Activated naive CD8-positive, alpha-beta T cell treated with anti-CD3 and anti-CD28 coated beads, Interleukin-2, amount 10 ng/mL, durations not matched to agents 7 days and 5 days (primary cell): ENCODE data around the gene SLC39A10. TPM values are rescaled to one million over a fixed set of nuclear protein-coding genes. Genes with fewer than 3 reads are reported as not detected.
"Not testable (repeated sequence)": the region's sequence is repeated elsewhere in the genome, so short reads cannot be mapped to it uniquely, and the experiment has no call there.

Experiments used
- ATAC-seq: fragments of 150-1000 bp; cut with Tn5 transposase; one replicate; pipeline ENCODE4 v1.10.0; 2021; ENCODE audit warnings: low read depth, moderate library complexity
- POLR2A ChIA-PET: fragments of 350-600 bp; sonication (Branson Sonifier 250); formaldehyde crosslinking; loops from one replicate; lab custom pipeline; 2021; ENCODE audit warnings: antibody characterized with exemption; lab: Charles Lee
- DNase-seq: peaks from one replicate; pipeline ENCODE4 v3.0.0; 2021
- H3K27ac Mint-ChIP-seq: one replicate; pipeline ENCODE4 v1.8.0; 2022; ENCODE audit warnings: mild to moderate bottlenecking, mixed read lengths
- H3K27me3 Mint-ChIP-seq: one replicate; pipeline ENCODE4 v1.8.0; 2022; ENCODE audit warnings: mild to moderate bottlenecking, moderate library complexity, mixed read lengths
- H3K36me3 Mint-ChIP-seq: one replicate; pipeline ENCODE4 v1.8.0; 2021; ENCODE audit warnings: mild to moderate bottlenecking, mixed read lengths
- H3K4me1 Mint-ChIP-seq: one replicate; pipeline ENCODE4 v1.8.0; 2021; ENCODE audit warnings: mixed read lengths
- H3K4me3 Mint-ChIP-seq: one replicate; pipeline ENCODE4 v1.8.0; 2022; ENCODE audit warnings: mild to moderate bottlenecking, moderate library complexity, mixed read lengths
- H3K9me3 Mint-ChIP-seq: one replicate; pipeline ENCODE4 v1.8.0; 2021; ENCODE audit warnings: mixed read lengths
- total RNA-seq, 2 experiments: library from RNA; stranded (reverse); gene quantifications; one replicate each; pipeline ENCODE4 v1.2.3, GENCODE V29; 2021

SLC39A10 gene
- total RNA-seq, 2 experiments from 2014 or later = 54.4 to 60.4 TPM

- POLR2A ChIA-PET = no interaction called here
- no peaks in the 10 kb centered on the region for H3K27me3 Mint-ChIP-seq
- no peak overlapping the region for H3K4me3 Mint-ChIP-seq
- H3K9me3 Mint-ChIP-seq = no peaks in the 10 kb centered on the region
- no peak for DNase-seq
- ATAC-seq = no peak
- H3K4me1 Mint-ChIP-seq = peaks cover 12% of the 10 kb centered on the region
- peaks cover 3% of the 10 kb centered on the region for H3K36me3 Mint-ChIP-seq
- H3K27ac Mint-ChIP-seq = no peak overlapping the region
Measured at GRCh38 chr2:195667974-195668373, 10.9 kb downstream of the SLC39A10 start.

GRCh38 chr2:195670191-195670590 is 13.2 kb downstream of the SLC39A10 start:
- H3K27ac Mint-ChIP-seq = no peak overlapping the region
- peaks cover 12% of the 10 kb centered on the region for H3K36me3 Mint-ChIP-seq
- H3K27me3 Mint-ChIP-seq = no peaks in the 10 kb centered on the region
- no peaks in the 10 kb centered on the region for H3K9me3 Mint-ChIP-seq
- POLR2A ChIA-PET = interaction anchor here (0.5 kb wide), 1 partner anchor 129 kb away, joined by 5 read pairs; no protein-coding TSS in a partner anchor
- no peak for ATAC-seq
- DNase-seq = no peak
- H3K4me1 Mint-ChIP-seq = peaks cover 8% of the 10 kb centered on the region
- H3K4me3 Mint-ChIP-seq = no peak overlapping the region

- Mint-ChIP-seq H3K27ac (no peak overlapping the region), H3K36me3 (peaks cover 17% of the 10 kb centered on the region), H3K27me3 (no peaks in the 10 kb centered on the region), H3K4me1 (peaks cover 7% of the 10 kb centered on the region), H3K9me3 (no peaks in the 10 kb centered on the region), H3K4me3 (no peak overlapping the region)
- ATAC-seq (no peak), DNase-seq (no peak)
- POLR2A ChIA-PET = no interaction called here
Measured at GRCh38 chr2:195671563-195671962, 14.5 kb downstream of the SLC39A10 start.

DNA sequence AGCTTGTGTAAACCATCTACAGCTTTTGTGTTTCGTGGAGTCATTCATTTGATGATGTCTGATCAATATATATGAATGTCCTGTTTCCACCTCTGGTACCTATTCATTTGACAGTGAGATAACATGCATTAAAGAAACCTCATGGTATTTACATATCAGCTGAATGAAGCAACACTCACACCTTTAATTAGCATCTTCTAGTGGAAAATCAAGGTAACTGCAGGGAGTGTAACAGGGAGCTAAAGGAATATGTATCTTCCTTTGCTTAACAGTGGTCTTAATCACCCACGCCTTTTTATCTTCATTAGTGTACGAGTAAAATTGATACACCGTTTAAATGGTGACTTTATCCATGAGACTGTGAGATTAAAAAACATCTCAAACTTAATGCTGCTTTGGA is 15.6 kb downstream of the SLC39A10 start:
- POLR2A ChIA-PET = no interaction called here
- no peak overlapping the region for H3K4me3 Mint-ChIP-seq
- no peaks in the 10 kb centered on the region for H3K27me3 Mint-ChIP-seq
- peaks cover 4% of the 10 kb centered on the region for H3K4me1 Mint-ChIP-seq
- H3K36me3 Mint-ChIP-seq = peaks cover 17% of the 10 kb centered on the region
- DNase-seq (no peak), ATAC-seq (no peak)
- H3K27ac Mint-ChIP-seq = no peak overlapping the region
- peaks cover 2% of the 10 kb centered on the region for H3K9me3 Mint-ChIP-seq

DNA sequence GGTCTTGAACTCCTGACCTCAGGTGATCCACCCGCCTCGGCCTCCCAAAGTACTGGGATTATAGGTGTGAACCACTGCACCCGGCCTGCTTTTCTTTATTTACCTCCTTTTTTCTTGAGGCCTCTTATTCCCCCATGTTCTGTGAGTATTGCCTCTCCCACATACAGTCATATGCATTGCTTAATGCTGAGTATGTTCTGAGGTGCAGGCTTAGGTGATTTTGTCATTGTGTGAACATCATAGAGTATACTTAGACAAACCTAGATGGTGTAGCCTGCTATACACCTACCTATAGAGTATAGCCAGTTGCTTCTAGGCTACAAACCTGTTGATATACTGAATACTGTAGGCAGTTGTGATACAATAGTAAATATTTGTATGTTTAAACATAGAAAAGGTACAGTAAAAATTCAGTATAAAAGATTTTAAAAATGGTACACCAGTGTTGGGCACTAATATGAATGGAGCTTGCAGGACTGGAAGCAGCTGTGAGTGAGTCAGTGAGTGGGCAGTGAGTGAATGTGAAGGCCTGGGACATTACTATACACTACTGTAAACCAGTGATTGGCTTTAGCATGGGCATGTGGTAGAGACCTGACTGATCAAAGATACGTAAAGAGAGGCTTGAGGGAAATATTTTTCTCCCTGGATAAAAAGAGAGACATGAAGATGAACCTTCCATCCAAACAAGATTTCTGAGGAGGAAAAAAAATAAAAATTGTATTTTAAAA is 17.6 kb downstream of the SLC39A10 start:
- DNase-seq (no peak), ATAC-seq (no peak)
- POLR2A ChIA-PET = no interaction called here
- Mint-ChIP-seq H3K9me3 (peaks cover 3% of the 10 kb centered on the region), H3K27ac (no peak overlapping the region), H3K27me3 (no peaks in the 10 kb centered on the region), H3K4me3 (no peak overlapping the region), H3K4me1 (peaks cover 3% of the 10 kb centered on the region), H3K36me3 (peaks cover 17% of the 10 kb centered on the region)

DNA sequence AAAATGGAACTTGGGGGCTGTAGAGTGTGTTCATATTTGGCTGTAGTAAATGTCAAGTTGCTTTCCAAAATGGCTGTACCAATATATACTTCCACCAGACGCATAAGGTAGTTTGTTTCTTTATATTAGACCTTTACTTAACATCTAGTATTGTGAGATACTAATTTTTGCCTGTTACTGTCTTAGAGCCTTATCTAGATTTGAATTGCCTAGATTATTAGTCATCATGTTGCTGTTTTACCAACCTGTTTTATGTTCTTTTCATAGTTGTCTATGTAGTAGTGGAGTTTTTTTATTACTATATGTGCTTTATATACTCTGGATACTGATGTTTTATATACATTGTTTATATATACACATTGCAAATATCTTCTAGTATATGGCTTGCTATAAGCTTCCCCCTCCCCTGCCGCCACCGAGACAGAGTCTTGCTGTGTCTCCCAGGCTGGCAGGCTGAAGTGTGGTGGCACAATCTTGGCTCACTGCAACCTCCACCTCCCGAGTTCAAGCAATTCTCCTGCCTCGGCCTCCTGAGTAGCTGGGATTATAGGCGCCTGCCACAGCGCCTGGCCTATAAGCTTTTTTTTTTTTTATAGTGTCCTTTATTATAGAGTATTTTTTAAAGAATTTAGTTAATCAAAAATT is 18.9 kb downstream of the SLC39A10 start:
- peaks cover 9% of the 10 kb centered on the region for H3K9me3 Mint-ChIP-seq
- peaks cover 28% of the 10 kb centered on the region for H3K36me3 Mint-ChIP-seq
- no peak overlapping the region for H3K4me3 Mint-ChIP-seq
- H3K4me1 Mint-ChIP-seq = peaks cover 3% of the 10 kb centered on the region
- H3K27me3 Mint-ChIP-seq = no peaks in the 10 kb centered on the region
- ATAC-seq = no peak
- DNase-seq = no peak
- POLR2A ChIA-PET = no interaction called here
- H3K27ac Mint-ChIP-seq = no peak overlapping the region

DNA sequence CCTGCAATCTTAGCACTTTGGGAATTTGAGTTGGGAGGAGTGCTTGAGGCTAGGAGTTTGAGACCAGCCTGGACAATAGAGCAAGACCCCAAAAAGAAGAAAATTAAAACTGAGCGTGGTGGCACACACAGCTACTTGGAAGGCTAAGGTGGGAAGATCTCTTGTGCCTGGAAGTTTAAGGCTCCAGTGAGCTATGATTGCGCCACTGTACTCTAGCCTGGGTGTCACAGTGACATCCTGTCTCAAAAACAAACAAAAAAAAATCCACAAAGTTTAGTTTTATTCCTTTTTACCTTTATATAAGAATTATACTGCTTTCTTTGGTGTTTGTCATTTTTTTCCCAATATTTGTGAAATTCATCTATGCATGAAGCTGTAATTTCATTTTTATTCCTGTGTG is 20.3 kb downstream of the SLC39A10 start:
- Mint-ChIP-seq H3K27me3 (no peaks in the 10 kb centered on the region), H3K9me3 (peaks cover 9% of the 10 kb centered on the region), H3K36me3 (peaks cover 33% of the 10 kb centered on the region), H3K4me1 (peaks cover 6% of the 10 kb centered on the region), H3K27ac (no peak overlapping the region), H3K4me3 (no peak overlapping the region)
- DNase-seq (no peak), ATAC-seq (no peak)
- POLR2A ChIA-PET = interaction anchor here (0.7 kb wide), 2 partner anchors 8 to 115 kb away, joined by 3 to 4 read pairs; no protein-coding TSS in a partner anchor

- H3K9me3 Mint-ChIP-seq = peaks cover 9% of the 10 kb centered on the region
- POLR2A ChIA-PET = interaction anchor here (0.7 kb wide), 1 partner anchor 115 kb away, joined by 3 read pairs; no protein-coding TSS in a partner anchor
- peaks cover 33% of the 10 kb centered on the region for H3K36me3 Mint-ChIP-seq
- no peak for ATAC-seq
- no peak overlapping the region for H3K4me3 Mint-ChIP-seq
- H3K27ac Mint-ChIP-seq = no peak overlapping the region
- peaks cover 6% of the 10 kb centered on the region for H3K4me1 Mint-ChIP-seq
- H3K27me3 Mint-ChIP-seq = no peaks in the 10 kb centered on the region
- DNase-seq = no peak
Measured at GRCh38 chr2:195677884-195678283, 20.9 kb downstream of the SLC39A10 start.

DNA sequence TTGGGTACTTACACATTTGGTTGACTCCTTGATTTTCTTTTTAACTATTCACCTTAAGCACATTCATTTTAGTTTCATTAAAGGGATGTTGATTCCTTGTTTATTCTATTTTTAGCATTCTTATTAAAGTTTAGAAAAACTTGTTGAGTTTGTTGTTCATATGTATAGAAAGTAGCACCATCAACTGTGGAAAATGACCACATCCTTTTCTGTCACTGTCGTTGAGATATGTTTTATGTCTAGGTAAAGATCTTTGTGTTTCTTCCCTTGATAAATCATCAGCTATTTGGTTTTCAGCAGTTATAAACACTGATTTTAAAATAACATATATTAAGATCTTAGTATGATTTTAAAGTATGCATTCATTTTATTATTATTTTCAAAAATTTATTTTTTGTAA is 25.1 kb downstream of the SLC39A10 start:
- Mint-ChIP-seq H3K27ac (no peak overlapping the region), H3K4me1 (peaks cover 18% of the 10 kb centered on the region), H3K9me3 (peaks cover 9% of the 10 kb centered on the region), H3K27me3 (no peaks in the 10 kb centered on the region), H3K36me3 (peaks cover 43% of the 10 kb centered on the region), H3K4me3 (no peak overlapping the region)
- POLR2A ChIA-PET = no interaction called here
- no peak for DNase-seq
- ATAC-seq = no peak

- Mint-ChIP-seq H3K4me1 (peaks cover 16% of the 10 kb centered on the region), H3K4me3 (no peak overlapping the region), H3K36me3 (peaks cover 43% of the 10 kb centered on the region), H3K27me3 (no peaks in the 10 kb centered on the region), H3K27ac (no peak overlapping the region), H3K9me3 (peaks cover 7% of the 10 kb centered on the region)
- DNase-seq (no peak), ATAC-seq (no peak)
- POLR2A ChIA-PET = no interaction called here
Measured at GRCh38 chr2:195683174-195683573, 26.1 kb downstream of the SLC39A10 start.

GRCh38 chr2:195686564-195686963 is 29.5 kb downstream of the SLC39A10 start:
- H3K9me3 Mint-ChIP-seq = peaks cover 10% of the 10 kb centered on the region
- POLR2A ChIA-PET = no interaction called here
- DNase-seq (no peak), ATAC-seq (peak; percentile 47)
- H3K36me3 Mint-ChIP-seq = peaks cover 45% of the 10 kb centered on the region
- H3K27me3 Mint-ChIP-seq = no peaks in the 10 kb centered on the region
- H3K4me1 Mint-ChIP-seq = peaks cover 18% of the 10 kb centered on the region
- no peak overlapping the region for H3K4me3 Mint-ChIP-seq
- H3K27ac Mint-ChIP-seq = no peak overlapping the region

- Mint-ChIP-seq H3K27ac (no peak overlapping the region), H3K4me3 (no peak overlapping the region), H3K27me3 (no peaks in the 10 kb centered on the region), H3K36me3 (peaks cover 45% of the 10 kb centered on the region), H3K9me3 (peaks cover 12% of the 10 kb centered on the region), H3K4me1 (peaks cover 20% of the 10 kb centered on the region)
- POLR2A ChIA-PET = no interaction called here
- DNase-seq (no peak), ATAC-seq (no peak)
Measured at GRCh38 chr2:195687320-195688086, 30.5 kb downstream of the SLC39A10 start.

- H3K4me1 Mint-ChIP-seq = peaks cover 17% of the 10 kb centered on the region
- POLR2A ChIA-PET, ATAC-seq, DNase-seq, H3K27ac Mint-ChIP-seq, H3K4me3 Mint-ChIP-seq, H3K27me3 Mint-ChIP-seq: not testable (repeated sequence)
- peaks cover 36% of the 10 kb centered on the region for H3K36me3 Mint-ChIP-seq
- peaks cover 24% of the 10 kb centered on the region for H3K9me3 Mint-ChIP-seq
Measured at GRCh38 chr2:195692531-195692930, 35.5 kb downstream of the SLC39A10 start.
